Measurements from ENCODE around the gene ZNF14.

- TF ChIP-seq RAD21 (IDR thresholded peaks at IDR 0.05; ENCODE audit: low read length): no peak
- no peak for TF ChIP-seq CTCF (conservative IDR thresholded peaks at IDR 0.05; ENCODE audit: low read depth, low read length)
- TF ChIP-seq POLR2A (IDR thresholded peaks at IDR 0.05; ENCODE audit: low read depth, low read length): no peak
- no peak for TF ChIP-seq BHLHE40 (IDR thresholded peaks at IDR 0.05; ENCODE audit: low read depth, low read length)
- TF ChIP-seq RCOR1 (IDR thresholded peaks at IDR 0.05; ENCODE audit: insufficient replicate concordance, low read length): no peak
- TF ChIP-seq NFE2L2 (IDR thresholded peaks at IDR 0.05; ENCODE audit: low read depth, low read length): no peak
- TF ChIP-seq SMC3 (IDR thresholded peaks at IDR 0.05; ENCODE audit: low read depth, low read length): no peak
- TF ChIP-seq FOS (IDR thresholded peaks at IDR 0.05; ENCODE audit: low read depth, low read length): no peak
- no peak for TF ChIP-seq MAZ (IDR thresholded peaks at IDR 0.05; ENCODE audit: borderline replicate concordance, low read depth, low read length)
- no peak for TF ChIP-seq USF2 (IDR thresholded peaks at IDR 0.05; ENCODE audit: low read depth, low read length)
- no peak for TF ChIP-seq RFX5 (IDR thresholded peaks at IDR 0.05; ENCODE audit: low read depth, low read length)
- TF ChIP-seq CEBPB (IDR thresholded peaks at IDR 0.05; ENCODE audit: low read depth, low read length): no peak
- TF ChIP-seq MAFK (IDR thresholded peaks at IDR 0.05; ENCODE audit: low read depth, low read length): no peak
- TF ChIP-seq CHD1 (IDR thresholded peaks at IDR 0.05; ENCODE audit: low read depth, low read length): no peak
Observed at GRCh38 chr19:19679176-19680073, 53.5 kb downstream of the ZNF14 start.
